HT-29 (cell line): ENCODE measurements around the gene CAMK2D. TPM values are rescaled to one million over a fixed set of nuclear protein-coding genes. Genes with fewer than 3 reads are reported as not detected.

Source experiments
- DNase-seq: peaks from one replicate; pipeline ENCODE4 v3.0.0-alpha.2; 2015; ENCODE audit warnings: low spot score
- total RNA-seq: library from RNA; depleted of rRNA; stranded (reverse); fragments of >200 nt; shearing (Covaris generic); gene quantifications from 2 replicates; pipeline ENCODE4 v1.2.3, GENCODE V29; 2014

CAMK2D gene
- total RNA-seq, 1 experiment from 2014 or later: 41.1 TPM

DNA sequence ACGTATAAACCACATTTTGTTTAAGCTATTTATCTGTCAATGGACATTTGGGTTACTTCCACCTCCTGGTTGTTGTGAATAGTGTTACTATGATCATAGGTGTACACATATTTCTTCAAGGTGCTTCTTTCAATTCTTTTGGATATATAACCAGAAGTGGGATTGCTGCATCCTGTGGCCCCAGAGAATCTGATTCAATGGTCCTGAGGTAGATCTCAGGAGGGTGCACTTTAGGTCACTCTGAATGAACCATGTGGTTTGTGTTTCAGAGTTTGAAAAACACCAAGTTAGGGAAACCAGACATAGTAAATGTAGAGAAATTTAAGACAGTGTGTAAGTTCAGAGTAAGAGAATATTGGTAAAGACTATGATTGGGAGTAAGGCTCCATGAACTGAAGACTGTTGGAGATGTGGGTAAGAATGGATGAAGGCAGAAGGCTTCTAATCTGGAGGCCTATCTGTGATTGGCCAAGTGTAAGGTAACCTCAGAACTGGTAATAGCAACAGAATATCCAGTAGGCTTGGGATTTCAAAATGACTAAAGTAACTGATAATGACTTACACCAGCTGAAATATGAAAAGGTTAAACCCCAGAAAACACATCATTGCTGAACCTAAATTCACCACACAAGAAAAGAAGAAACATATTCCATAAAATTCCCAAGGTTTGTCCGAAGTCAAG is 236.9 kb downstream of the CAMK2D start:
- DNase-seq: no peak

DNA sequence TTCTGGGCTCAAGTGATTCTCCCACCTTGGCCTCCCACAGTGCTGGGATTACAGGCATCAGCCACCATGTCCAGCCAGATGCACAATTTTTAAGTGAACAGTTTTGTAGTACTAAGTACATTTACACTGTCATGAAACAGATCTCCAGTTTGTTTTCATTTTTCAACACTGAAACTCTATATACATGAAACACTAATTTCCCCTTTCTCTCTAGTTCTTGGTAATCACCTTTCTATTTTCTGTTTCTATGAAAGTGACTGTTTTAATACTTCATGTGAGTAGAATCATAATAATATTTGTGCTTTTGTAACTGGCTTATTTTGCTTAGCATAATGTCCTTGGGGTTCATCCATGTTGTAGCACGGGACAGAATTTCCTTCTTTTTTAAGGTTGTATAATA is 237.4 kb downstream of the CAMK2D start:
- no peak for DNase-seq

DNA sequence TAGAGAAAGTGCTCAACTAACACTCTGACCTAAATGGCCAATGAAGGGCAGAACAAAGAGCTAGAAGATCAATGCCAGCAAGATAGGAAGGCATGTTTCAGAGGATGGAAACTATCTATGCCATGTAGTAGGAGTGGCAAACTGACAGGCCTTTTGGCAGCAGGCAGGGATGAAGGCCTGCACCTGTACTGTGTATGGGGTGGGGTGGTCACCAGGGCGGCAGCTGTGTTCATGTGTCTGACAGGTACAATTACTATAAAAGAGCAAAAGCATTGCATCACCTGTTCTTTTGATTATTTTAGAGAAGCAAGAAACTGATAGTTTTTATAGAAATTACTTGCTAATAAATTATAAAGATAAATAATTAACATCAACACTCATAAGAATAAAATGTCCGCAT is 239.1 kb downstream of the CAMK2D start:
- no peak for DNase-seq

DNA sequence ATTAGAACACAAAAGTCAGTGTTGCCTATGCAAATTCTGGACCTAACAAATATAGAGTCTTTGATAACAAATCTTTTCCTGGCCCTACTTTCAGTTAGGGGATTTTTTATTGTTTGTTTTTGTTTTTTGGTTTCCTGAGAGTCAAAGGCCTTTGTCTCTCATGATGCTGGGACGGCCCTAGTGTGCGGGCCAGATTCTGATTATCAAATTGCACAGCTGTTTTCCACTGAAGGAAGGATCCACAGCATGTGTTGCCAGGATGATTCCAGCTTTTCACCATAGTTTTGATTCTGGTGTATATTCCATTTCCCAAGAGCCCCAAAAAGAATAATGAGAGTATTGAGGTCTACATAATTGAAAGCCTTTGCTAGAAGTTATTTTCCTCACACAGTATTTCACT is 248.2 kb downstream of the CAMK2D start:
- no peak for DNase-seq

DNA sequence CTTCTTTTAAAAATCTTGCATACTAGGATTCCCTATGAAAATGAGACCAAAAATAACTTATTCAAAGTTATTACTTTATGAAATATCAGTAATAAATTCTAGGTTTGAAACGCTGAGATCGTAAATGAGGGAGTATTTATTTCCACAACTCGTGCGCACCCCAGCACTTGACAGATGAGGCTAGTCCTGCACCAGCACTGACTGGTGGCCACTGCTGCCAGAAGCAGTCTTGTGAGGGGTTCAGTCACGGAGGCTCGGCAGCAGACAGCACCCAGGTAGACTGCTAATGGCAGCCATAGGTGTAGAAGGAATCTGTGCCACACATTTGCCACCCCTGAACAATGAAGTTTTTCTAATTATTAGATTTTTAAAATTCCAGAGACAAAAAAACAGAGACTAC is 248.7 kb downstream of the CAMK2D start:
- DNase-seq: no peak

DNA sequence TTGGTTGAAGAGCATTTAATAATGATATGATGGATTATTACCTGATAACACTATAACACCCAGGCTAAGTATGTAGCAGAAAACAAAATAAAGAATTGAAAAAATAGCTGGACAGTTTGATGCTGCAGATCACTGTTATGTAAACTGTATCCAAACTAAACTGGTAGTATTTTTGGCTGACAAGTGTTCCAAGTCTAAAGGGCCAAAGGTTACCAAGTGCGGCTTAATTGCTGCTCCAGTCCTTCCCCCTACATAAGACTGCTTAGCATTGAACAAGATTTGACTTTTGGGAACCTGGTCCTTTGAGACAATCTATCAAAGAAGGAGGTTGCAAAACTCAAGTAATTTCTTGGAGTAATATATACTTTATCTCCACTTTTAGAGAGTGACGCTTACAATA is 249.6 kb downstream of the CAMK2D start:
- no peak for DNase-seq

DNA sequence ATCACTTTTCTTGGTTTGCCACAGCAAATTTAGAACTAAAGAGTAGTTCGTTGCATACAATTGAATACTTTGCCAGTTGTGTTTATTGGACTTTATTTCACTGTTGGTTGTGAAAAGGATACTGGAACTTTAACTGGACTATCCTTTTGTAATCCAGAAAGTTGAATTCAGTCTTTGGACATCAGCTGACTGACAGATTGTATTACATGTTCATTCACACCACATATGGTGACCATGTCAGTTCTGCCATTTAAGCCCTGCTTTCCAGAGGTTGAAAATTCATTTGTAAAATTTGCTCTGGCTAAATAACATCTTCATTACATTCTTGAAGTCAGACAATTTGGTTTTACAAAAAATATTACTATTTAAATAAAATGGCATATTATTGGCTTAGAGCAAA is 251.7 kb downstream of the CAMK2D start:
- no peak for DNase-seq

DNA sequence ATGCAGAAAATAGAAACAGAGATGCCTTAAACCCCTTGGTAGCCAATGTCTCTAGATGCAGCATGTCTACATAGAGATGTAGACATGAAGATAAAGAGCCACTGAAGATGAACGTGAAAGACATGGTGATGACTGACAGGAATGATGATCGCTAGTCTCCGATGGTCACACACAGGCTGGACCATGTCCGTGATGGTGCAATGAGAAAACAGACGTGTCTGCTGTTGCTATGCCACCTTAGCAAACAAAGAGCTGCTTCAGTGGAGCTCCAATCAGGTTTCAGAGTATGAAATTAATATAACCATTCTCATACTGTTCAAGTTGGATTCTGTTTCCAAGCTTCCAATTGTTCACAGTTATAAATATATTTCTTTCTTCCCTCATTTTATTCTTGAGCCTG is 256.5 kb downstream of the CAMK2D start:
- DNase-seq: no peak

DNA sequence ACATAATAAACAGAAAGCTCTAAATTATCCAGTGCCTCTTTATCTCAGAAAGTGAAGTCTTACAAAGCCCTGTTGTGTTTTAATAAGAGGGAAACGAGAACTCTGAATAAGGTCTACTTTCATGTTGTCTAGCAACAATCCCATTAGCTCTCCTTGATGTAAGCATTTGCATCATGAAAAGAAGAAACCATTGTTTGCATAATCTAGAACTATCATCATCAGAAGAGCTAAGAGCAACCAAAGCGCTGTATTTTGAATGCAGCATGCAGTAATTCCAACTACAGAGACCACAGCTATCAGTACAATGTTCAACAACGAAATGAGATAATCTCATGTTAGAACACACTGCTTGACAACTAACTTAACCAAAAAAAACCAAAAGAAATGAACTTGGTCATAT is 257.1 kb downstream of the CAMK2D start:
- DNase-seq: no peak

DNA sequence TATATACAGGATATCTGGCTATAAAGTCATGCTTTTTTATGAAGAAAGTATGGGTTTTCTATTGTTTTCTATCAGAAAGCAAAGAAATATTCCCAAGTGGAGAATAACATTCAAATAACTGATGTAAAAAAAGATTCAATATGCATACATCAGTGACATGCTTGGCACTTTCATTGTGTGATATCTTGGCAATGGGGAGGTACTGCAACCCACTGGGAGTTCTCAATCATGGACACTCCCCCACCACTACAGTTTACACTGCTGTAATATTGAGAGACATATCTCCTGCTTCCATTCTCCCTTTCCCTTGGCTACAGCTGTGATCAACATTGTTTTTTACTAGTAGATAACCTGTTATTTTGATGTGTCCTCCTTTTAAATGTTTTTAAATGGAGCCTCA is 257.8 kb downstream of the CAMK2D start:
- DNase-seq: no peak

DNA sequence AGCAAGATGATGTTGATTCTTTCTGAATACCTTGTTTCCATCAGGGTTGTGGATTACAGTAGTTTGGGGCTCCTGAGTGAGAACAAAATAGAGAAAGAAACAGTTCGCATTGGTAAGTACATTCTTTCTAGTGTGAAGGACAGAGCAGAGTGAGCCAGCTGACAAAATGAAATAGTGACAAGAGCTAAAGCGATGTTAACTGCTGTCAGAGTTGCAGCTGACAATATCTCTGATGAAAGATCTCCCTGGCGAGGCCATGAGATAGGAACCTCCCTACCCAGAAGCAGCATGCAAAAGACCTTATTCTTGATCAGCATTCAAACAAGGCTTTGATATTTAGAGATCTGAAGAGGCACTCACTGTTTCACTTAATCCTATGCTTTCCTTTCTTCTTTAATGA is 258.6 kb downstream of the CAMK2D start:
- DNase-seq: no peak

DNA sequence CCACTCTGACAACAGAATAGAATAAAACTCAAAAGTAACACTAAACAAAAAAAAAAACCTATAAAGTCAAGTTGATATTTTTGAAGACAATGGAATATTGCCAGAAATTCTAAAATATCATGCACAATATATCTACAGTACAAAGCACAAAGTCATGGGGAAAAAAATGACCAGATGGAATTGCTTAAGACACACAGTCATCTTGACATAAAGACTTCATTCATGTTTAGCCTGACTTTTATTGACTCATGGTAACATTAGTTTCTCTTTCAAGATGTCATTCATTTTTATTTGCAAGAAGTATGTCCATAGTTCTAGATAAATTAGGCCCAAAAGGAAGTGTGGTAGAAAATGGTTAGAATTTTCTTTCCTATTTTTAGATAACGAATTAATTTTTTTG is 259.1 kb downstream of the CAMK2D start:
- peak; percentile 6 for DNase-seq

DNA sequence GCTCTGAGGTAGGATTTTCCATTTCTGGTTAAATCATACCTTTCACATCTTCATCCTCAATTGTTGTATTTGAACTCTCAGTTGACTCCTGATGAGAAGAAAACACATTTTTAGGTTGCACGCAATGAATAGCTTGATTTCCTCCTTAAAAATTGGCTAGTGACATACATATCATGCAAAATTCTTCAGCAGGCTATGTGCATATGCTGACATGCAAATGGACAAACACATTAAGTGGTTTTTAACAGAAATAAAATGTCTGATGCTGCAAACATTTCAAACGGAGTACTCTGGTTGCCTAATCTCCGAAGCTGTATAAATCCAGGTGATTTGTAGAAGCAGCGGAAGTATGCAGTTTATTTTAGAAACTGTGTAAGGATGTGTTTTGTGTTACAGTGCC is 261.1 kb downstream of the CAMK2D start:
- no peak for DNase-seq

DNA sequence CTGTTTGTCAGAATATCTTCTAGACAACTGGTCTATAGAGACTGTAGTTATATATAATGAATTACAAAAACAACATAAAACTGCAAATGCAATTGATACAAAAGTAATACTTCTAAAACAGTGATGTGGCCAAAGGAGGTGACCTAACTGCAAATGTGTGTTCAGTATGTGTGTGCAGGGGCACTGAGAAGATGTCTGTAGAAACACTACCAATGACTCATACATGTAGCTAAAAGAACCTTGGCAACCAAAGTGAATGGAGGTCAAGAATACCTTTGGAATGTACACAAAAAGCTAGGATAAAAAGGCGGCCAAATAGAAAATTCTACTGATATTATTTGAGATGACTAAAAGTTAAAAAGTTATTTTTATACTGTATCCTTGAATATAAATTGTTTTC is 261.8 kb downstream of the CAMK2D start:
- no peak for DNase-seq

DNA sequence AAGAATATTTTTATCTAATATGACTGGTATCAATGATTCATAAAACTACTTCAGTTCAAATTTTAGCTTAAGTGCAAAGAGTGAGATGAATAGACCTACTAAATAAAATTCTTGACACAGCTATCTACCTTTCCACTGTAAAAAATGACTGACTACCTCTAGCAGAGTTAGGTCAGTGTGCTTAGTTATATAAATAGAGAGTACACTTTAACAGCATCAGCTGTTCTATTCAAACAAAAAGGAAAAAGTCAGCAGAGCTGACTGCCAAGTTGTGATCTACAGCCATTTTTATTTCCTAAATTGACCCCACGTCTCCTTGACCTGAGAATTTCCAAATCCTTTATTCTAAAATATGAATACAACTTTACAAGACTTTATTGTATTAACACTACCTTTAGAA is 262.4 kb downstream of the CAMK2D start:
- no peak for DNase-seq

DNA sequence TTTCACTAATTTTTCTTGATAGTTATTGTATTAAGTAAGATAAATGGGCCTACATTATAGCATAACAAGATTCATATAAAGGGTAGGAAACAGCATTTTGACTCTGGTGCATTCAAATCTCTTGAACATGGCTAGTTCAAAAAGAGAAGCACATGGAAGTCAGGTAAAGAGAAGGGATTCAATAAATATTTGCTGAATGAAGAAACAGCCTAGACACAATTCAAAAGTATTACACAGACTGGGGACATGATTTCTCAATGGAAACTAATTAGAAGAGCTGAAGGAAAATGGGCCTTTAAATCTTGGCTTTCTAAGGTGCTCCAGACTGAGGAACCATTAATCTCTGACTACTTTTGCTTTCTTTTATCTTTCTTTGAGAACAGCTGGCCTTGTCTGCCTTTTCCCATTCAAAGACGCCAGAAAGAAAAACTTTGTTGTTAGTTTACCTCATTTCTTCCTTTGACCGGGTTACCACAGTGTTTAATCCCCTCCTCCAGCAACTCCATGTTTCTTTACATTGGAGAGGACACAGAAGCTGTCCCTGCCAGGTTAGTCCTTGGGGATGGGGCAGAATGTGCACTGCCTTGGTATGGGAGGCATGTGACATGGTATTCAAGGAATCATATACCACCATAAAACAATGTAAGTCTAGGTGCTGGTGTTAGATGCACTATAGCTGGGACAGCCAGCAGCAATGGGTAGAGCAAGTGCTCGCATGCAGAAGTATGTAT is 264.2 kb downstream of the CAMK2D start:
- DNase-seq: no peak

DNA sequence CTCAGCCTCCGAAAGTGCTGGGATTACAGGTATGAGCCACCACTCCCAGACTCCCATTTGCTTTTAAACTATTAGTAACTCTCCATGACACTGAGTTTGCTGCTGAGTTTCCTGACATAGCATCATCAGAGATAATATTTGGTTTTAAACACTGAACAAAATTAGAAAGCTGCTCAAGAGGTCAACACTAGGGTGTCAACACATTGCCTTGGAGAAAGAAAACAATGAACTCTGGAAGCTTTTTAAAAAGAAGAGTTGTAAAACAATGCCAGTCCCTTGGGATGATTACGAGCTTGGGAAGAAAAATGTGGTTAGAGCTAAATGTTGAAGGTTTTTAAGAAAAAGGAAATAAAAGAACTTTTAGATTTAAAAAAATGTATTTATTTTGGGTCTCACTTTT is 264.8 kb downstream of the CAMK2D start:
- DNase-seq: no peak

DNA sequence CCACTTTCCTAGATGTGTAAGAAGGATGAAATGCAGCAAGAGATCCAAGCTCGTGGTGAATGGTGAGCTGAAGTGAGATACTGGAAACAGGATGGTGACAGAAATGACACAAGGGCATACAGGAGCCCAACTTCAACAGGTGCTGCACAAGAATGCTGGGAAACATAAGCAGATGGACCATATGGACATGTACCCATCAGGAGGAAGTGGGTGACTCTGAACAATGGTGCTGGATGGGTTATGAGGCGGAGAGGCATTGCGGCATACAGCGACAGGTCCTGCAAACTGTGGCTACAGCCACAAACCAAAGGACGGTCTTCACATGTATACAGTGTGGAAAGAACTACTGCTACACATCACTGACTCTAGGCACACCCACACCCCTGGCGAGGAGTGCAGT is 265.7 kb downstream of the CAMK2D start:
- no peak for DNase-seq

DNA sequence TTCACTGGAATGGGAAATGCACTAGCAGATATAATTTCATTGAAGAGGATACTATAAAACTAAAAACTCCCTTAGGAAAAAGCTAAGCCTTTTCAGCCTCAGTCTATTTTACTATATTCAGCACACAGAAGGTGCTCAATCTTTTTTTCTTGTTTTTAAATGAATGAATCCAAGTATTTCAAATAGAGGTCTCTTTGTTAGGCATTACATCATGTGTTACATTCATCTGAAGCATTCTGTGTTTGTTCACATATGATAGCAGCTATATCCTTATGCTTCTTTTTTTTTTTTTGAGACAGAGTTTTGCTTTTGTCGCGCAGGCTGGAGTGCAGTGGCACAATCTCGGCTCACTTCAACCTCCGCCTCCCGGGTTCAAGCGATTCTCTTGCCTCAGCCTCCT is 278.4 kb downstream of the CAMK2D start:
- DNase-seq: no peak

DNA sequence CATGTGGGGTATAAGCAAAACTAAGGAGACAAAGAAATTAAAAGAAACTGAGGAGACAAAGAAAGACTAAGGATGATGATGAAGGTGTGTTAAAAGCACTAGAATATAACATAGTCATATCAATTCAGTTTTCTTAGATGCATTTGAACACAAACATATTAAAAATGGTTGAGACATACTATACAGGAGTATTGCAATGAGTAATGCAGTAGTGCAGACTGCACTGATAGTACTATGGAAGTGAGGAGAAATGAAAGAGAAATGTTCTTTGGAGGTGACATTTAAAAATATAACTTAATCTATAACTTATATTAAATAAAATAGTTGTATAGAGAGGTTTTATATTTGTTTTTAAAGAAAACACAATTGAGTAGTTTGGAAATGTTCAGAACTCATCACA is 279.2 kb downstream of the CAMK2D start:
- DNase-seq: no peak

DNA sequence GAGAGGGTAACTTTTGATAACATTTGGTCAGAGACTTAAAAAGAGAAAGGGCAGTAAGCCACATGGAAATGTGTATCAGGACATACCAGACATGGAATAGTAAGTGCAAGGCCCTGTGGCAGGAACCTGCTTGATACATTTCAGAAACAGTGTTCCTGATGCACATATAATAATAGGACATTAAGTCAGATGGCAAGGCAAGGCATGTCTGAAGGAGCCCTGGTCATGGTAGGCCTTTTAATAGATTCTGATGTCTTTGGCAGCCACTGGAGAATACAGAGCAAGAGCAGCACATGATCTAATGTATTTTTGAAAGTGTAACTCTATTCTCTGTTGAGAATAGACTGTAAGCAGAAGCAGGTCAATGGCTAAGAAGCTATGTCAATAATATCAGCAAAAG is 279.7 kb downstream of the CAMK2D start:
- no peak for DNase-seq

DNA sequence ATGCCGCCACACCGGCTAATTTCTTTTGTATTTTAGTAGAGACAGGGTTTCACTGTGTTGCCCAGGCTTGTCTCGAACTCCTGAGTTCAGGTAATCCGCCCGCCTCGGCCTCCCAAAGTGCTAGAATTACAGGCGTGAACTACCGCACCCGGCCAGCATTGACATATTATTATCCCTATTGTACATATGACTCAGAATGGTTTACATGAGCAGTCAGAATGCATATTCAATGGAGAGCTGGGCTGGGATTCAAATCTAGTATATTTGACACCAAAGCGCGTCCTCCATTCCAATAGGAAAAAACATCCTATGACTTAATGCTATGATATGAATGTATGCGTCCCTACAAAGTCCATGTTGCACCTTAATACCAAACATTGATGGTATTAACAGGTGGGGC is 281.4 kb downstream of the CAMK2D start:
- no peak for DNase-seq

DNA sequence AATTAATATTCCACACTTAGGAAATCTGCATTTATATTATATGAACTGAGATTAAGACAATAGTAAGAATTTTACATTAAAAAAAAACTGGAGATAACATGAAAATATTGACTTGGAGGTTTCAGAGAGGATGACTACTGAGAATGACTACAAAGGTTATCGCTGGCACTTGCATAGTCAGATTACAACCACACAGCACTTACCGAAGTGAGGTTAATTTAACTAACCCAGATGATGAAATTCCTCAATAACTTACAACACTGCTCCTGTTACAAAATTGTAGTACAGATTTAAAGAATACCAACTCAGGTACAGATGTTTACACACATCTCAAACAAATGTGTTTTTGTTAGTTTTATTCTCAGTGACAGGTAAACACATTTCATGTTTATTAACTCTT is 283.5 kb downstream of the CAMK2D start:
- DNase-seq: no peak

DNA sequence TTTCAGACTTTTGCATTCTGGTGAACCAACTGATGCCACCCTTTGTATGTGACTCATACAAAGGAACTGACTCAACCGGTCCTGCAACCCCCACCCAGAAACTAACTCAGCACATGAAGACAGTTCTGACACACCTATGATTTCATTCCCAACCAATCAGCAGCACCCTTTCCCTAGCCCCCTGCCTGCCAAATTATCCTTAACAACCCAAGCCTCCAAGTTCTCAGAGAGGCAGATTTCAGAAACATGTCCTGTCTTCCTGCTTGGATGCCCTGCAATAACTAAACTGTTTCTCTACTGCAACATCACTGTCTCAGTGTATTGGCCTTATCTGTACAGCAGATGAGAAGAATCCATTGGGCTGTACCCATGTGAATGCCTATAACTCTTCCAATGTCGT is 284.7 kb downstream of the CAMK2D start:
- DNase-seq: peak; percentile 25
